HG03575 (cell line): ENCODE data around the gene NOX1.
"Not testable (repeated sequence)": the region's sequence is repeated elsewhere in the genome, so short reads cannot be mapped to it uniquely, and the experiment has no call there.

Experiments
- ATAC-seq: cut with Tn5 transposase; IDR thresholded peaks from one replicate; pipeline ENCODE4 v1.9.1; 2021; ENCODE audit not compliant: unreplicated experiment, insufficient number of reproducible peaks, low FRiP score; ENCODE audit errors: extremely low read depth

Gene NOX1

DNA sequence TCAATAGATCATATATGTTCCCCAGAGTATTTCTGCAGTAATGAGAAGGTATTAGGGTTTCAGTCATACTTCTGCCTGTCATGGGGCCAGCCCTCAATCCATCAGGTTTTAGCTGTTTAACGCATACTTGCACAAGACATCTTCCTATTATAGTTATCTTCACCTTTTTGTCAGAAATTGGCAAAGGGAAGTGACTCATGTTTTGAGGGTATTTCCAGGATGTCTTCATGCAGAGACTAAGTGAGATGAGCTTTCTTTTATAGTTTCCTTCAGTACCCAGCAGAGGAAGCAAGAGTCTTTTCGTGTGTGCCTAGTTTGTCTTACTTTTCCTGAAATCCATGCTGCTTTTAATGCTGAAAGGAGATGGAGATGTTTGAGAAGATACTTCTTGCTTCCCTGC is 44.4 kb downstream of the NOX1 start:
- peak; percentile 42 for ATAC-seq

GRCh38 chrX:100819837-100820666 is 54.1 kb downstream of the NOX1 start, which contains the start of gene CSTF2:
TSS of gene CSTF2 (plus strand) at chrX:100820391. CDS start at chrX:100820417, 26 bp downstream.
- peak; percentile 90 for ATAC-seq

- ATAC-seq = no peak
These were observed 54.7 kb downstream of the NOX1 start for GRCh38 chrX:100819534-100819836.

DNA sequence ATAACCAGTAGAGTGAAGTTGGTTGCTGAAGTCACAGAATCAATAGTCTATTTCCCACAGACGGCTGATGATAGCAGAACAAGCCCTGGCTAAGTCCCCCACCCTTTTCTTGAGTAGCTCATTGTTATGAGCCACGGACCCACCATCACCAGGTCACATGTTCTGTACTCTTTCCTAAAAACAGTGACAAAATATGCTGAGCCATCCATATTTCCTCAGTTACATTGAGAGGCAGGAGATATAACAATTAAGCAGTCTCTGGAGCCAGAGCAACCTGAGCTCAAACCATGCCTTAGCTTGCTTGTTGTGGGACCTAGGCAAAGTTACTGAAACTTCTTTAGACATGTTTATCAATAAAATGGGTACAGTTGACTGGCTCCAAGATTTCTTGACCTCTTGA is 56.8 kb downstream of the NOX1 start:
- ATAC-seq = no peak

GRCh38 chrX:100812216-100813158 is 61.7 kb downstream of the NOX1 start:
- ATAC-seq = no peak

DNA sequence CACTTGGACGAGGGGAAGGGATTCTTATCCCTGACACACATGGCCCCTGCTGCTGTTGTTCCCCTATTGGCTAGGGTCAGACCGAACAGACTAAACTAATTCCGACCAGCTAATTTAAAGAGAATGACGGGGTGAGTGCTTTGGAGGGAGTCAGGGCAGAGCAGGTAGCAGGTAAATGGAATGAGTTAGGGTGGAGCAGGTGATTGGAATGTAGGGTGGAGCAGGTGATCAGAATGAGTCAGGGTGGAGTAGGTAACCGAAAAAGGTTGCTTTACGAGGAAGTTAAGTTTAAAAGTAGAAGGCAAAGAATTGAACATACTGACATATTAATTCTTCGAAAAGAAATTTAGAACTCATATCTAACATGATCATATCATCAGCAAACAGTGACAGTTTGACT is 65.9 kb downstream of the NOX1 start:
- not testable (repeated sequence) for ATAC-seq

GRCh38 chrX:100804780-100805179 is 69.4 kb downstream of the NOX1 start:
- no peak for ATAC-seq

DNA sequence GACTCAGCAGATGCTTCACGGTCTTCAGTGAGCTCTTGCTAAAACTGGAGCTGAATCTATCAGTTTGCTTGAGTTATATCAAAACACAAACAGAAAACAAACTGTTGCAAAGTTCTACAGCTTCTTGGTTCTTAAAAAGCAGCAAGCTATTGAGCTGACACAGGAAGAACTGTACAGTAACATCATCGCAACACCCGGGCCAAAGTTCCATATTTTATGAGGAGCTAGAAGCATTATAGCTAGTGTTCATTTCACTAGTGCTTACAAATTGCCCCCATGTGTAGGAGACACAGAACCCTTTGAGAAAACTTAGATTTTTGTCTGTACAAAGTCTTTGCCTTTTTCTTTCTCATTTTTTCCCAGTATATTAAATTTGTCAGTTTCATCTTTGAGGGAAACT is 71.3 kb downstream of the NOX1 start:
- no peak for ATAC-seq

DNA sequence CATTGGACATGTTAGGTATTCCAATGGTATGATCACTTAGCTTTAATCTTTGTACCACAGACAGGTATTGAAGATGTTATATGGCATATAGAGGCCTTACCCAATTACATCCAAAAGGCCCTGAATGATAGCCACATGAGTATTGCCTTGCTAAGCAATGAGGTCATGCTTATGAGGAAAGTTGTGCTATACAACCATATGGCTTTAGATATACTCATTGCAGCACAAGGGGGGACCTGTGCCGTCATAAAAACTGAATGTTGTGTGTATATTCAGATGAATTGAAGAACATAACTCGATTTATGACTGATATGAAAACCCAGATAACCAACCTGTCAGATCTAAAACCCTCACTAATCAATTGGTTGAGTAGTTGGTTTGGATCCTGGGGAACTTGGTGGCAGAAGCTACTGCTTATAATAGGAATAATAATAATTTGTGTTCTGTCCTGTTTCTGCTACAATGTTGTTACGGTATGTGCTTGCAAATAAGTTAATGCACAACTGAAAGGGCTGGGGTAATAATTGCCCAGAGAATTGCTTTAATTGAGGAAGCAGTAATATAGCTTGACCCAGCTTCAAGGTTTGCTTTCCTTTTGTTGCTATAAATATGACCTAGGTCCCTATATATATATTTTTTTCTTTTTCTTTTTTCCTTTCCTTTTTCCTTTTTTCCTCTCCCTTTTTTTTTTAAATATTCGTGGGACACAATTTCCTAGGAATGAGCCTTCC is 75.5 kb downstream of the NOX1 start:
- ATAC-seq = no peak

DNA sequence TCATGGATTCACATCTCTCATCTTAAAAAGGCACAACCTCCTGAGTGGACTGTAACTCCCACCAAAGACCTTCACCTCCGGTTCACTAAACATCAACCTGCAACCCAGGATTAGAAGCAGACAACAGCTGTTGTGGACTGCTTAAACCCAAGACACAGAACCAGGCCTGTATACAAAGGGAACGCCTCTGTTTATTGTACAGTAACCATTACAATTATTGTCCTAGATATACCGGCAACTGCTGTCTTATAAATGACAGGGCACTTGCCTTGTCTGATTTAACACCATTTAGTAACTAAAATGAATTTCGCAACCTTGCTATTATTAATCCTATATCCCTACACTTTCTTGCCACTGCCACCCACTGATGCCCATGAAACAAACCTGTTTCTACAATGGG is 76.8 kb downstream of the NOX1 start:
- ATAC-seq = no peak

GRCh38 chrX:100796371-100796770 is 77.8 kb downstream of the NOX1 start:
- not testable (repeated sequence) for ATAC-seq
